ENCODE results near the gene NUP214. TPM values are rescaled to one million over a fixed set of nuclear protein-coding genes. Genes with fewer than 3 reads are reported as not detected.

NUP214 gene
- polyA plus RNA-seq, 1 of the 3 experiments (the other 2 are of a cell fraction) = 8.0 TPM

GRCh38 chr9:131178382-131178781, 53.0 kb downstream of the NUP214 start:
- H3K9me3 ChIP-seq = no peaks in the 10 kb centered on the region
- WGBS (ENCODE audit: low lambda C conversion rate) = 38% methylated on average over 4 of the region's 4 CpGs
- ChIA-PET CTCF (interaction anchor here (0.6 to 11.8 kb wide), 24 partner anchors 9 to 171 kb away, joined by 3 to 192 read pairs (median 4); partner anchors contain the start of genes FAM78A and PLPP7), POLR2A (no interaction called here)
- H3K9me2 ChIP-seq = no peaks in the 10 kb centered on the region
- no peak overlapping the region; a peak in 1 of 4 replicates for H3K4me3 ChIP-seq (ENCODE audit: low read depth in 2 of 2, low read length in 1 of 2)
- peak overlapping the region in 1 of 2 experiments; percentile 96; a peak in 2 of 4 replicates for H3K27ac ChIP-seq (ENCODE audit: low read depth in 2 of 2, low read length in 1 of 2)
- no peak overlapping the region for H3K4me2 ChIP-seq
- peak; percentile 83 for DNase-seq
- H3K9ac ChIP-seq = no peak overlapping the region
- H3K4me1 ChIP-seq (ENCODE audit: control insufficient read depth in 1 of 2, insufficient read depth in 2 of 2, low read depth in 1 of 2, low read length in 1 of 2) = peaks cover 0 to 24% of the 10 kb centered on the region in 2 experiments; a peak in 2 of 4 replicates
- H3F3A ChIP-seq (replicated peaks; ENCODE audit: insufficient read depth) = peaks cover 37% of the 10 kb centered on the region
- H4K20me1 ChIP-seq (ENCODE audit: insufficient read depth) = no peaks in the 10 kb centered on the region
- H3K27me3 ChIP-seq (ENCODE audit: insufficient read depth) = no peaks in the 10 kb centered on the region
- peaks cover 54 to 60% of the 10 kb centered on the region in 2 experiments for H3K36me3 ChIP-seq (replicated peaks in 1 of 2; ENCODE audit: control insufficient read depth in 1 of 2, insufficient read depth in 2 of 2, low read length in 1 of 2)
- TF ChIP-seq, protein P1, sequence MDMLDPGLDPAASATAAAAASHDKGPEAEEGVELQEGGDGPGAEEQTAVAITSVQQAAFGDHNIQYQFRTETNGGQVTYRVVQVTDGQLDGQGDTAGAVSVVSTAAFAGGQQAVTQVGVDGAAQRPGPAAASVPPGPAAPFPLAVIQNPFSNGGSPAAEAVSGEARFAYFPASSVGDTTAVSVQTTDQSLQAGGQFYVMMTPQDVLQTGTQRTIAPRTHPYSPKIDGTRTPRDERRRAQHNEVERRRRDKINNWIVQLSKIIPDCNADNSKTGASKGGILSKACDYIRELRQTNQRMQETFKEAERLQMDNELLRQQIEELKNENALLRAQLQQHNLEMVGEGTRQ (IDR thresholded peaks at IDR 0.05; ENCODE audit: borderline replicate concordance, low read depth, low read length) = no peak
- TF ChIP-seq SMC3 (IDR thresholded peaks at IDR 0.05; ENCODE audit: low read depth, low read length) = peak; percentile 92
- TF ChIP-seq RAD21 (IDR thresholded peaks at IDR 0.05; ENCODE audit: low read length) = peak; percentile 83
- TF ChIP-seq USF1 (IDR thresholded peaks at IDR 0.05; ENCODE audit: borderline replicate concordance, low read depth) = no peak
- TF ChIP-seq CTCF (IDR thresholded peaks at IDR 0.05) = peak; percentile 93
- H2AFZ ChIP-seq (ENCODE audit: low read depth) = no peak overlapping the region
- peaks cover 10% of the 10 kb centered on the region; the same call in 1 of the 2 replicates for H3K79me2 ChIP-seq (ENCODE audit: insufficient read depth)

GRCh38 chr9:131178926-131179325, 53.5 kb downstream of the NUP214 start:
- no peak for DNase-seq
- Histone ChIP-seq H3K4me2 (peak overlapping the region; percentile 48), H3K4me1 (ENCODE audit: control insufficient read depth in 1 of 2, insufficient read depth in 2 of 2, low read depth in 1 of 2, low read length in 1 of 2) (peaks cover 0 to 24% of the 10 kb centered on the region in 2 experiments; a peak in 2 of 4 replicates), H4K20me1 (ENCODE audit: insufficient read depth) (no peaks in the 10 kb centered on the region), H2AFZ (ENCODE audit: low read depth) (no peak overlapping the region), H3K9ac (peak overlapping the region; percentile 59; the same call in 1 of the 2 replicates), H3K9me2 (no peaks in the 10 kb centered on the region), H3K79me2 (ENCODE audit: insufficient read depth) (peaks cover 10% of the 10 kb centered on the region; the same call in 1 of the 2 replicates), H3K4me3 (ENCODE audit: low read depth in 2 of 2, low read length in 1 of 2) (no peak overlapping the region), H3K27me3 (ENCODE audit: insufficient read depth) (no peaks in the 10 kb centered on the region), H3F3A (replicated peaks; ENCODE audit: insufficient read depth) (peaks cover 37% of the 10 kb centered on the region), H3K27ac (ENCODE audit: low read depth in 2 of 2, low read length in 1 of 2) (peak overlapping the region in 1 of 2 experiments; percentile 96; a peak in 2 of 4 replicates), H3K9me3 (no peaks in the 10 kb centered on the region), H3K36me3 (replicated peaks in 1 of 2; ENCODE audit: control insufficient read depth in 1 of 2, insufficient read depth in 2 of 2, low read length in 1 of 2) (peaks cover 53 to 54% of the 10 kb centered on the region in 2 experiments)
- TF ChIP-seq YY1 (IDR thresholded peaks at IDR 0.05; ENCODE audit: low read depth) (no peak), GABPA (IDR thresholded peaks at IDR 0.05; ENCODE audit: low read depth) (no peak), MEF2A (IDR thresholded peaks at IDR 0.05; ENCODE audit: borderline replicate concordance, low read depth) (no peak), POLR2AphosphoS5 (IDR thresholded peaks at IDR 0.05; ENCODE audit: low read depth, low read length) (no peak), MXI1 (IDR thresholded peaks at IDR 0.05; ENCODE audit: low read depth, low read length) (no peak), EP300 (IDR thresholded peaks at IDR 0.05; ENCODE audit: borderline replicate concordance in 1 of 2, low read depth in 1 of 2, low read length in 1 of 2) (no peak), RCOR1 (IDR thresholded peaks at IDR 0.05; ENCODE audit: low read length) (no peak), CHD2 (IDR thresholded peaks at IDR 0.05; ENCODE audit: low read length, partially characterized antibody) (no peak), TAF1 (IDR thresholded peaks at IDR 0.05; ENCODE audit: borderline replicate concordance, low read depth, low read length) (no peak), FOXJ3 (CRISPR knock-in tag; IDR thresholded peaks at IDR 0.05) (no peak)
- TF ChIP-seq, protein P1 (IDR thresholded peaks at IDR 0.05; ENCODE audit: borderline replicate concordance, low read depth, low read length) = no peak
- TF ChIP-seq, protein P2, sequence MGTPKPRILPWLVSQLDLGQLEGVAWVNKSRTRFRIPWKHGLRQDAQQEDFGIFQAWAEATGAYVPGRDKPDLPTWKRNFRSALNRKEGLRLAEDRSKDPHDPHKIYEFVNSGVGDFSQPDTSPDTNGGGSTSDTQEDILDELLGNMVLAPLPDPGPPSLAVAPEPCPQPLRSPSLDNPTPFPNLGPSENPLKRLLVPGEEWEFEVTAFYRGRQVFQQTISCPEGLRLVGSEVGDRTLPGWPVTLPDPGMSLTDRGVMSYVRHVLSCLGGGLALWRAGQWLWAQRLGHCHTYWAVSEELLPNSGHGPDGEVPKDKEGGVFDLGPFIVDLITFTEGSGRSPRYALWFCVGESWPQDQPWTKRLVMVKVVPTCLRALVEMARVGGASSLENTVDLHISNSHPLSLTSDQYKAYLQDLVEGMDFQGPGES (IDR thresholded peaks at IDR 0.05; ENCODE audit: low read depth, low read length) = no peak
- ChIA-PET POLR2A (no interaction called here), CTCF (interaction anchor here (0.8 to 11.8 kb wide), 13 partner anchors 9 to 171 kb away, joined by 3 to 192 read pairs (median 5); partner anchors contain the start of gene FAM78A)
- WGBS (ENCODE audit: low lambda C conversion rate) = 100% methylated on average over 1 of the region's 1 CpG

Measured in SK-N-SH (cell line).